Kidney (tissue), 14 donors: ENCODE measurements around the gene AJAP1. TPM values are rescaled to one million over a fixed set of nuclear protein-coding genes. Genes with fewer than 3 reads are reported as not detected.

Experiments
- DNase-seq, 5 donors: peaks; one replicate each; pipeline ENCODE4 v3.0.0-alpha.2; 2013 to 2020
- FAIRE-seq: peaks from 2 replicates; lab custom pipeline; 2012; peaks lifted over from hg19 to GRCh38; lab: Jason Lieb, UNC
- H3K27ac ChIP-seq, 2 donors: one replicate each; pipeline ENCODE4 v1.7.0; 2013; ENCODE audit warnings: low read depth in 2 of 2, low read length in 2 of 2, inconsistent platforms in 1 of 2
- H3K27me3 ChIP-seq: one replicate; pipeline ENCODE4 v1.7.1; 2013; ENCODE audit warnings: low read length, inconsistent platforms; ENCODE audit not compliant: control insufficient read depth, insufficient read depth
- H3K36me3 ChIP-seq, 3 donors: one replicate each; pipeline versions ENCODE4 v1.7.0 to v1.7.1; 2013; ENCODE audit warnings: low read length in 3 of 3, control low read depth in 1 of 3, inconsistent platforms in 1 of 3; ENCODE audit not compliant: insufficient read depth in 3 of 3, control insufficient read depth in 2 of 3
- H3K4me1 ChIP-seq, 3 donors: one replicate each; pipeline versions ENCODE4 v1.7.0 to v1.7.1; 2013; ENCODE audit warnings: low read length in 3 of 3, inconsistent platforms in 1 of 3, low read depth in 1 of 3; ENCODE audit not compliant: control insufficient read depth in 2 of 3, insufficient read depth in 2 of 3
- H3K4me3 ChIP-seq, 3 donors: one replicate each; pipeline versions ENCODE4 v1.7.0 to v1.8.1; 2013; ENCODE audit warnings: low read length in 3 of 3, control low read depth in 1 of 3, inconsistent platforms in 1 of 3
- H3K9ac ChIP-seq, 3 donors: one replicate each; pipeline versions ENCODE4 v1.7.0 to v1.7.1; 2013; ENCODE audit warnings: low read length in 3 of 3, control low read depth in 1 of 3, inconsistent platforms in 1 of 3
- H3K9me3 ChIP-seq, 3 donors: one replicate each; pipeline versions ENCODE4 v1.7.0 to v1.7.1; 2013; ENCODE audit warnings: low read length in 3 of 3, control low read depth in 1 of 3, inconsistent platforms in 1 of 3; ENCODE audit not compliant: control insufficient read depth in 2 of 3, insufficient read depth in 1 of 3
- intact Hi-C: fragments of 100-400 bp; cut with DNase I; formaldehyde crosslinking; loops from one replicate; pipeline ENCODE4 v1.11.1; 2022
- polyA plus RNA-seq: library from polyadenylated mRNA; stranded (reverse); fragments of 350-450 nt; fragmentation: Illumina TruSeq; extraction: RNeasy Lipid Tissue Mini Kit (QIAGEN cat#74804); gene quantifications from one replicate; pipeline ENCODE4 v1.2.3, GENCODE V29; 2014; ENCODE audit warnings: low read depth, low replicate concordance; ENCODE audit not compliant: insufficient read depth
- total RNA-seq: library from RNA; stranded (reverse); fragmentation: NEBNext Ultra II Directional; extraction: Animal tissue kit (Norgen Biotek cat#: 25700); gene quantifications from one replicate; pipeline ENCODE4 v1.2.1, GENCODE V29; 2021
- TF ChIP-seq, protein P1 (sequence below): IDR thresholded peaks from 3 replicates; pipeline ENCODE4 v1.5.1; 2012; ENCODE audit warnings: mild to moderate bottlenecking, moderate library complexity, borderline replicate concordance; ENCODE audit not compliant: insufficient read depth; ENCODE audit errors: extremely low read depth
- donor health status: control.
- donor health status: control.
- donor health status: control.
- donor health status: control.
- donor health status: control.
- donor health status: DM: yes; HTN: yes; CAD: no.
- donor health status: Normal renal cell carcinoma (clear cell type).

Gene AJAP1
- total and polyA plus RNA-seq, 2 donors from 2014 or later, result 2.7 to 5.5 TPM

DNA sequence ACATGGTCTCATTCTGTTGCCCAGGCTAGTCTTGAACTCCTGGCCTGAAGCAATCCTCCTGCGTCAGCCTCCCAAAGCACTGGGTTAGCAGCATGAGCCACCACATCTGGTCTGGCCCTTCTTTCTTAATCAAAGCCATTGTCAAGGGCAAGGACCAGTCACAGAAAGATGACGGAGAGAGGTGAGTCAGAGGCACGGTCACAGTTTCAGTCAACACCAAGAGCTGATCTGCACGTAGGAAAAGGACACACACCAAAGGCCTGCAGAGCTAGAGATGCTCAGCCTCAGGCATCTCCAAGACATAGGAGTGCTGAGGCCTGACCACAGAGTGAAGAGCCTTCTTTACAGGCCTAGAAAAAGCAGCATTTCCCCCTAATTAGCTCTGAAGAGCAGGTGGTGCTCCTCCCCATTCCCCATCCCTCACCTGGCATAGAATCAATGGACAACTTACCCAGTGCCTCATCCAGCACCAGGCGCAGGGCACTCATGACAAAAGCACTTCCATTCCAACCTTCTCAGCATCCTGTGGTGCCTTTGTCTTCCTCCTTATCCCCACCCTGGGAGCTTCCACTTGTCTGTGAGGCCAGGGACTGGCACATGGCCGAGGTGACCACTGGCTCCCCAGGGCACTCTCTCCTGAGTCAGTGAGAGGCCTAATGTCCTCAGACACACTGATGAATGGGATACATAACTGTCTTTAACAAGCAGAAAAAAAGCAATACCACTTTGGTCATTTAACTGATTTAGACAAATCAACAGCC lies 139.8 kb downstream of the AJAP1 start:
- FAIRE-seq (no peak), DNase-seq (no peak)

DNA sequence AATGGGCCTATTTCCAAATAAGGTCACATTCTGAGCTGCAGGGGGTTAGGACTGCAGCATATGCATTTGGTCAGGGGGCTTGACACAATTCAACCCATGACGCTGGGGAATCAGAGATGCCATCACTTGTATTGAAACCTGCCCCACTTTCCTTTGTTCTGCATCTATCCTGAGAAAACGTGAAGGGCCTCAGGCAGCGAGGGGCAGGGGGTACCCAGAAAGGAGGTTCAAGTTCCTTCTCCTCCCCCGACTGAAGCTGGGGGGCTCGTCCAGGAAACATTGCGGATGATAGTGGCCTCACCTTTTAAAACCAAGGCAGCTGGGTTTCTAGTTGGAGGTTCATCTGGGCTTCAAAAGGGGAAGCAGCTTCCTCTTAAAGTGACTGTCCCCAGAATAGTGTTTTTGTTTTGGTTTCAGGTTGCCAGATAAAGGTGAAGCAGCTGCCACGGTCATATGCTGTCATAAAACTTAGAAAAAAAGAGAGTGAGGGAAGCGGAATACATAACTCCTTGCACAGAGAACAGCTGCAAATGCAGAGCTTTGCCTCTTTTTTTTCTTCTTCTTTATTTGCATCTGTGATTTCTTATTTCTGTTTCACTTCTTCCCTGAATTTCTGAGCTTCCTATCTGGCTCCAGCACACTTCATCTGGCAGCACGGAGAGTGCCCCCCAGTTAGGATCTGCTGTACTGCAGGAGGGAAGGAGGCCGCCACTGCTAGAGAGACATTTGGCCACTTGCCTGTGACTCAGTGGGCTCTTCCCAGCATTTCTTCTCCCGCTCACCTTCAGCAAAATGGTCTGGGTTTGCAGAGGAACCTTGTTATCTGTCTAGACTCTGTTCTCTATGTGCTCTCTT lies 142.0 kb downstream of the AJAP1 start:
- Histone ChIP-seq H3K4me3 (no peak overlapping the region), H3K36me3 (no peaks in the 10 kb centered on the region), H3K27ac (no peak overlapping the region), H3K9ac (no peak overlapping the region), H3K9me3 (no peaks in the 10 kb centered on the region), H3K27me3 (no peaks in the 10 kb centered on the region), H3K4me1 (no peaks in the 10 kb centered on the region)
- intact Hi-C loops, result no loop called here
- TF ChIP-seq, protein P1, sequence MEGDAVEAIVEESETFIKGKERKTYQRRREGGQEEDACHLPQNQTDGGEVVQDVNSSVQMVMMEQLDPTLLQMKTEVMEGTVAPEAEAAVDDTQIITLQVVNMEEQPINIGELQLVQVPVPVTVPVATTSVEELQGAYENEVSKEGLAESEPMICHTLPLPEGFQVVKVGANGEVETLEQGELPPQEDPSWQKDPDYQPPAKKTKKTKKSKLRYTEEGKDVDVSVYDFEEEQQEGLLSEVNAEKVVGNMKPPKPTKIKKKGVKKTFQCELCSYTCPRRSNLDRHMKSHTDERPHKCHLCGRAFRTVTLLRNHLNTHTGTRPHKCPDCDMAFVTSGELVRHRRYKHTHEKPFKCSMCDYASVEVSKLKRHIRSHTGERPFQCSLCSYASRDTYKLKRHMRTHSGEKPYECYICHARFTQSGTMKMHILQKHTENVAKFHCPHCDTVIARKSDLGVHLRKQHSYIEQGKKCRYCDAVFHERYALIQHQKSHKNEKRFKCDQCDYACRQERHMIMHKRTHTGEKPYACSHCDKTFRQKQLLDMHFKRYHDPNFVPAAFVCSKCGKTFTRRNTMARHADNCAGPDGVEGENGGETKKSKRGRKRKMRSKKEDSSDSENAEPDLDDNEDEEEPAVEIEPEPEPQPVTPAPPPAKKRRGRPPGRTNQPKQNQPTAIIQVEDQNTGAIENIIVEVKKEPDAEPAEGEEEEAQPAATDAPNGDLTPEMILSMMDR, result no peak
- DNase-seq (no peak), FAIRE-seq (no peak)

More for the DNA sequence above, 139.8 kb downstream of the AJAP1 start:
- Histone ChIP-seq H3K9me3 (no peaks in the 10 kb centered on the region), H3K9ac (no peak overlapping the region), H3K4me1 (no peaks in the 10 kb centered on the region), H3K27me3 (no peaks in the 10 kb centered on the region), H3K27ac (no peak overlapping the region), H3K4me3 (no peak overlapping the region), H3K36me3 (no peaks in the 10 kb centered on the region)
- intact Hi-C loops, result no loop called here
- TF ChIP-seq, protein P1, result no peak

DNA sequence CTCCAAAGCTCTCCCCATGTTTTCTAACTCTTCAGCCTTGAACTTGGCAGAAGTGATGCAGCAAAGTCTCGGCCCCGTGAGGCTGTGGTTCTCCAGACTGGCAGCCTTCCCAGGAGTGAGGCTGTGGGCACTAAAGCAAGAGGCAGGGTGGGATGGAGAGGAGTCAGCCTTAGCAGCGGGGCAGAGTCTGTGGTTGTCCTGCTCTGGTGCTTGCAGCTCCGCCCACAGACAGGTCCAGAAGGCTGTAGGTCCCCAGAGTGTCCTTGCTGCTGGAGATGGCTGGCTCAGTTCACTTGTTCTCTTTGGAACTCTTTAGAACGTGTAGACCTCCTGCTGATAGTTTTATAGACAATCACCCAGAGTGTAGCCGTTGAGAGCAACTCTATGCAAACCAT lies 142.6 kb downstream of the AJAP1 start:
- Histone ChIP-seq H3K9me3 (no peaks in the 10 kb centered on the region), H3K27me3 (no peaks in the 10 kb centered on the region), H3K36me3 (no peaks in the 10 kb centered on the region), H3K4me1 (no peaks in the 10 kb centered on the region), H3K4me3 (no peak overlapping the region), H3K9ac (no peak overlapping the region), H3K27ac (no peak overlapping the region)
- DNase-seq (no peak), FAIRE-seq (no peak)
- intact Hi-C loops, result no loop called here
- TF ChIP-seq, protein P1, result no peak
